GM21367 (cell line): ENCODE data around the gene SYNE2.

Experiments used
- ATAC-seq: cut with Tn5 transposase; IDR thresholded peaks from one replicate; pipeline ENCODE4 v1.9.1; 2021; ENCODE audit not compliant: unreplicated experiment

Gene SYNE2

DNA sequence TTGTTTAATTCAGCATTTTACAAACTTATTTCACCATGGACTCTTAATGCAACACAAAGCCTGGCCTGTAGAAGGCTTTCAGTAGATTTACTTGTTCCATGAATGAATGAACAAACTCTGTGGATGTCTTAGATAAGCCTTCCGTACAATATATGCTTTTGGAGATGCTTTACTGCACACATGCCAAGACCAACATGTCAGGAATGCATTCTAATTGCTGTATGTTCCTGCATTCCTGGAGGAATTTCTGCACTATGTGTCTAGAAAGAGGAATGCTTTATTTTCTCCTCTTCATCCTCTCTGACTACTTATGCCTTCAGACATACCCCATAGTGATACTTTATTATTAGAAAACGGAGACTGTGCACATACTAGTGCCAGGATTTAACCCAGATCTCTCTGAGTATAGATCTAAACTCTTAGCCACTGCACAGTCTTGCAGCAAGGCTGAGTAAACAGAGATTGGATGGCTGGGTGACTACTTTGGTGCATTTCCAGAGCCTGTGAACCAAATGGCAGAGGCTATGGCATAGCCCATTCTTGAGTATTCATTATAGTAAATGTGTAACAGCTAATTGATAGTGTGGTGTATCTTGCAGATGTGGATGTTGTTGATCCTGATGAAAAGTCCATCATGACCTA is 108.2 kb downstream of the SYNE2 start:
- ATAC-seq: no peak

DNA sequence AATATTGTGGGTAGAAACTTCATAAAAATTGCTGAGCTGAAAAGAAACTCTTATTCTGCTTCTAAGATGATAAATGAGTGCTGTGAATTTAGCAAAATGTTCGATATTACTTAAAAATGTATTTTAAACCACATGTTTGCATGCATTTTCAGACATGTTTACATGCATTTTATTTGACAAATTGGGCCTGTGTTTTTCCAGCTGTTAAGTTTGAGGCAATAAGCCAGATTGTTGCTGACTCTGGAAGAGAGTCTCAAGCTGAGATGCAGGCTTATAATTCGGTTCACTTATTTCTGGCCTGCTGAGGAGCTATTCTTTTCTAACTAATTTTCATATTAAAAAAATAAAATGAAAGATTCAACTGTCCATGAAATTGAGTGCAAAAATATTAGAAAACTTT is 110.1 kb downstream of the SYNE2 start:
- ATAC-seq: no peak

- no peak for ATAC-seq
Observed at GRCh38 chr14:63963439-63963838, 110.6 kb downstream of the SYNE2 start.

DNA sequence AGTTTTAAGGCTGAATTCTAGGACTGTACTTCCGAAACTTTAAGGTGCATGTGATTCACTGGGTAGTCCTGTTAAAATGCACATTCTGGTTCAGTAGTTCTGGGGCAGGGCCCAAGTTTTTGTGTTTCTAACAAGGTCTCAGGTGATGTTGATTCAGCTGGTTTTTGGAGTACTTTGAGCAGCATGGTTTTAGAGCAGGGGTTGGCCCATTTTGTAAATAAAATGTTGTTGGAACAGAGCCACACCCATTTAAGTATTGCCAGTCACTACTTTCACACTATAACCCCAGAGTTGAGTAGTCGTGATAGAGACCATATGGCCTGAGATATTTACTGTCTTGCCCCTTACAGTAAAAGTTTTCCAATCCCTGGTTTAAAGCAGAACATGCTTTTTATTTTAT is 111.3 kb downstream of the SYNE2 start:
- ATAC-seq: no peak

- no peak for ATAC-seq
Observed at GRCh38 chr14:63966407-63966806, 113.6 kb downstream of the SYNE2 start.

DNA sequence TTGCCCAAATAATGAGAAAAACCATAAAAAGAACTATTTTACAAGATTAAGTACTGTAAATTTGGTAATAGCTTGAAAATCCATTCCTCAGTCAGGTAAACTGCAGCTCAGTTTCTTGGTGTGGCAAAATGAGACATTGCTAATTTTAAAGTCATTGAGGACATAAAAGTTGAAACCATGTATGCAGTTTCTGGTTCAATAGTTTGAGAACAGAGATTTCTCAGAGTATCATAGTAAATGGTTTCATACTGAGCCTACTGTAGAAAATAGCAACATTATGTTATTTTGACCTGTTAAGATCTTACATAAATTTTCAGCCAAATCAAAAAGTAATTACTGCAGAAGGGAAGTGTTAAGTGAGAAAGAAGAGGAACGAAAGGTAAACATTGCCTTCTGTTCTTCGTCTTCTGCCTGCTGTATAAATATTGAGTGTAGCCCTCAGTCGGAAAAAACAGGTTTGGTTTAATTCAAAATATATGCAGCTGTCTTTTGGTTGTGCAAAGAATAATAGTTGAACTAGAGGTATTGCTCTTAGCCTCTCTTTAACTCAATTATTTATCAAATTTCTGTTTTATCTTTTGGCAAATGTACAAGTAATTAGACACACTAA is 119.6 kb downstream of the SYNE2 start:
- ATAC-seq: no peak

DNA sequence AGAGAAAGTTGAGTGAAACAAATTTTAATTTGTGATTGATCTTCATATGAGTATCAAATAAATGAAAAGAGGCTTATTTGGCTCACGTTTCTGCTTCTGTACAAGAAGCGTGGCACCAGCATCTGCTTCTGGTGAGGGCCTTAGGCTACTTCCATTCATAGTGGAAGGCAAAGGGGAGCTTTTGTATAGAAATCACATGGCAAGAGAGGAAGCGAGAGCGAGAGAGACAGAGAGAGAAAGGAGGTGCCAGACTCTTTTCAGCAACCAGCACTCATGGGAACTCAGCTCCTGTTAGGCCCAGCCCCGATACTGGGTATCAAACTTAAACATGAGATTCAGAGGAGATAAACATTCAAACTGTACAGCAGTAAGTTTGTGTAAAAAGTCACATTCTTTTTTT is 121.4 kb downstream of the SYNE2 start:
- ATAC-seq: no peak

DNA sequence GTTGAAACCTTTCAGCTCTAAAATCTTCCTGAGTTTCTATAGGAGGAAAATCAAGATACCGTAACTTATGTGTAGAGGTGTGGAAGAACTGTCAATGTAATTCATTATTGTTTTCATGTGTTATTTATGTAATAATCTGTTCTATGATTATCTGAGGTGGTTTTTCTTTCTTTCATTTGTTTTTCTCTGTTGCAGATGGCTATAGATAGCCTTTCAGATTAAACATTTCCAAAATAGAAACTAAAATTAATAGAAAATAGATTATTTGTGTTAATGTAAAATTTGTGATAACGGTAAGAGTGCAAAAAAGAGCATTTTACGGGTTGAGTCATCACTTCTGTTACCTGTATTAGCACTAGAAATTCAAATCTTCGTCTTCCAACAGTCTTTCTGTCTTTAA is 128.8 kb downstream of the SYNE2 start:
- no peak for ATAC-seq

DNA sequence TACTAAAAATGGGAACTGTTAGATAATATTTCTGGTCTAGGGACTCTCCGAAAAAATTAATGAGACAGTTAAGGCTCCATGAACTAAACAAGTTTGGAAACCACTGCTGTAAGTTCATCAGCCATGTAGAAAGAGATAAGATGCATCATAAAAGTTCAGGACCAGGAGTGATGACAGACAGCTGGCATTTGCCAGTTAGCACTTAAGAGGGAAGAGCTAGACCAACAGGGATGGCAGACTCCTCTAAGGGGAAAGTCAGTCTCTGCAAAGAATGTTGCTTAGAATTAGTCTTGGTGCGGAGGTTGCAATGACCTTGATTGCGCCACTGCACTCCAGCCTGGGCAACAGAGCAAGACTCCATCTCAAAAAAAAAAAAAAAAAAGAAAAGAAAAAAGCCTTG is 129.4 kb downstream of the SYNE2 start:
- no peak for ATAC-seq

GRCh38 chr14:63982629-63983028 is 129.8 kb downstream of the SYNE2 start:
- no peak for ATAC-seq

DNA sequence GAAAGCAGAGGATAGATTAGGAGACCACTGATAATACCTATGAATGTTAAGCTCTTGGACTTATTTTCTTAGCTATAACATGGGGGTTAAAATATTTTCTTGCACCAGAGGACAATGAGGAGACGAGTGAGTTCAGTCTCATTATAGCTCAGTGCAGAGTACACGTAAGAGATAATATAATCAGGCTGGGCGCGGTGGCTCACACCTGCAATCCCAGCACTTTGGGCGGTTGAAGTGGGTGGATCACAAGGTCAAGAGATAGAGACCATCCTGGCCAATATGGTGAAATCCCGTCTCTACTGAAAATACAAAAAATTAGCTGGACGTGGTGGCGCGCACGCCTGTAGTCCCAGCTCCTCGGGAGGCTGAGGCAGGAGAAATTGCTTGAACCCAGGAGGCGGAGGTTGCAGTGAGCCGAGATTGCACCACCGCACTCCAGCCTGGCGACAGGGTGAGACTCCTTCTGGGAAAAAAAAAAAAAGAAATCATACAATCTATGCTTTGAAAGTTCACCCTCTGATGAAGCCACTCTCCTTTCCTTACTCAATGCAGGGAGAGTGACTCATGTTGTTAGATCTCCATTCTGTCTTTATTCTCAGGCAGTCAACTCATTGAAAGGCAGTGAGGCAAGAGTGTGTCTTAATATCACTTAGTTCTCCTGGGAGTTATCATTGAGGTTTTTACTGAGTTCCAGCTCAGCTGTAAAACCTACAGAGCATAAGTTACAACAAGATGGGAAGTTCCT is 134.2 kb downstream of the SYNE2 start:
- ATAC-seq: no peak

DNA sequence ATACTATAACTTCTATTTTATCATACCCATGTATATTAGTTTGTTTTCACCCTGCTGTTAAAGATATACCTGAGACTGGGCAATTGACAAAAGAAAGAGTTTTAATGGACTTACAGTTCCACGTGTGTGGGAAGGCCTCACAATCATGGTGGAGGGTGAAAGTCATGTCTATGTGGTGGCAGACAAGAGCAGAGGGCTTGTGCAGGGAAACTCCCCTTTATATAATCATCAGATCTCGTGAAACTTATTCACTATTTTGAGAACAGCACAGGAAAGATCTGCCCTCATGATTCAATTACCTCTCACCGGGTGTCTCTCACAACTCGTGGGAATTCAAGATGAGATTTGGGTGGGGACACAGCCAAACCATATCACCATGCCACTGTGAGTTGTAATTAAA is 135.8 kb downstream of the SYNE2 start:
- ATAC-seq: no peak

DNA sequence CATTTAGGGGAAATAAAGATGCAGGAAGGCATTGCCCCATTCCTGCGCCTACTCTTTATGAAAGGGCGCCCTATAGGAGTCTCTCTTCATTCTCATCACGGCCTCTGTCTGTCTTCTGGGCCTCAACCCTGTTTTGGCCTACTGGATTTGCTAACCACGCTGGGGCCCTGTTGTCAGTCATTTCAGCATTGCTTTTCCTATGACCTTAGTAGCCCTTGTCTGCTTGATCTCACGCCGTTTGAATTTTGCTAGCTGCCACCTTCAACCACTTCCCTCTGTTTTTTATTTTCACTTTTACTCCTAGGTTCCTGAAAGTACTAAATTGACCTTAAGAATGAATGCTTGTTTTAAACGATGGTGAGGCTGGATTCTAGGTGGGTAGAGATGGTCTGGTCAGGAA is 139.0 kb downstream of the SYNE2 start:
- no peak for ATAC-seq

GRCh38 chr14:63992858-63993257 is 140.1 kb downstream of the SYNE2 start:
- ATAC-seq: no peak

- ATAC-seq: no peak
Observed at GRCh38 chr14:63993992-63994391, 141.2 kb downstream of the SYNE2 start.

- no peak for ATAC-seq
Observed at GRCh38 chr14:63995285-63995684, 142.5 kb downstream of the SYNE2 start.

GRCh38 chr14:63996016-63996415 is 143.2 kb downstream of the SYNE2 start:
- ATAC-seq: no peak

DNA sequence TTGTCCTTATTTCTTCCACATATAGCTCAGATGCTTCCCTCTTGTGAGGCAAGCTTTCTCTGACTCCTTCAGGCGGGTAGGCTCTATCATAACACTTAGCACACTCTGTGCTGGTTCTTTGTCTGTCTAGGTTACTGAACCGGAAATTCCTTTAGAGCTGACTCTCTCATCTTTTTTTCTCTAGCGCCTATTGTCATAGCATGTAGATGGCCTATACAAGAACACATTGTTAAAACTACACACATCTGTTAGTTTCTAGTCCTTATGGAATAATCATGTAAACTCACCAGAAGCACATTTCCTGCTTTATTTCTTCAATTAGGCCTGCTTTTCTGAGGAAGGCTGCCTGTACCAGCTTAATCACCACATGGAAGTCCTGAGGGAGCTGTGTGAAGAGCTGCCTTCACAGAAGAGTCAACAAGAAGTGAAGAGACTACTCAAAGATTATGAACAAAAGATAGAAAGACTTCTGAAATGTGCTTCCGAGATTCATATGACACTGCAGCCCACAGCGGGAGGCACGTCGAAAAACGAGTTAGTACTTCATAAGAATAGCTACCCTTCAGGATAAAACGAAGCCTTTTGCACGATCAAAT is 143.9 kb downstream of the SYNE2 start:
- no peak for ATAC-seq

DNA sequence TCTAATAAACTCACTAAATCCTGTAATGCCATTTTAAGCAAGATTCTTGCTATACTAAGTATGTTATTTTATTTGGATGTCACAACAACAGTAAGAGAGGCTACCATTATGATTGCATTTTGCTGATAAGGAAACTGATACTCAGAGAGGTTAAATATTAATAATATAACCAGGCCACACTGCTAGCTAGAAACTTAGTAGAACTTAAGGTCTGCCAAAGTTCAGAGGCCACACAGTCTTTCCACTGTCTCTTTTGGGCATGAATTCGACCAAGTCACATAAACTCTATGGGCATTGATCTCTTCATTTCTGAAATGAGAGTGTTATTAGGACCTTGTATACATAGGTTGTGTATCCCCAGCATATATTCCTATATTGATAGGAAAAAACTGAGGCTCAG is 147.9 kb downstream of the SYNE2 start:
- ATAC-seq: no peak

- no peak for ATAC-seq
Observed at GRCh38 chr14:64005822-64006221, 153.0 kb downstream of the SYNE2 start.

GRCh38 chr14:64008016-64008415 is 155.2 kb downstream of the SYNE2 start:
- no peak for ATAC-seq

- ATAC-seq: no peak
Observed at GRCh38 chr14:64012003-64012402, 159.2 kb downstream of the SYNE2 start.
